CD4-positive, alpha-beta T cell treated with Interferon gamma for 1 hour (primary cell): ENCODE data around the gene CST1.
"Not testable (repeated sequence)": the region's sequence is repeated elsewhere in the genome, so short reads cannot be mapped to it uniquely, and the experiment has no call there.

Experiments
- DNase-seq: peaks from one replicate; pipeline ENCODE4 v3.0.0-alpha.2; 2020

CST1 gene

GRCh38 chr20:23754731-23755130, 4.0 kb upstream of the CST1 start:
- DNase-seq, result no peak

- no peak for DNase-seq
Measured at GRCh38 chr20:23753589-23753988, 2.9 kb upstream of the CST1 start.

GRCh38 chr20:23753194-23753548, 2.4 kb upstream of the CST1 start:
- no peak for DNase-seq

DNA sequence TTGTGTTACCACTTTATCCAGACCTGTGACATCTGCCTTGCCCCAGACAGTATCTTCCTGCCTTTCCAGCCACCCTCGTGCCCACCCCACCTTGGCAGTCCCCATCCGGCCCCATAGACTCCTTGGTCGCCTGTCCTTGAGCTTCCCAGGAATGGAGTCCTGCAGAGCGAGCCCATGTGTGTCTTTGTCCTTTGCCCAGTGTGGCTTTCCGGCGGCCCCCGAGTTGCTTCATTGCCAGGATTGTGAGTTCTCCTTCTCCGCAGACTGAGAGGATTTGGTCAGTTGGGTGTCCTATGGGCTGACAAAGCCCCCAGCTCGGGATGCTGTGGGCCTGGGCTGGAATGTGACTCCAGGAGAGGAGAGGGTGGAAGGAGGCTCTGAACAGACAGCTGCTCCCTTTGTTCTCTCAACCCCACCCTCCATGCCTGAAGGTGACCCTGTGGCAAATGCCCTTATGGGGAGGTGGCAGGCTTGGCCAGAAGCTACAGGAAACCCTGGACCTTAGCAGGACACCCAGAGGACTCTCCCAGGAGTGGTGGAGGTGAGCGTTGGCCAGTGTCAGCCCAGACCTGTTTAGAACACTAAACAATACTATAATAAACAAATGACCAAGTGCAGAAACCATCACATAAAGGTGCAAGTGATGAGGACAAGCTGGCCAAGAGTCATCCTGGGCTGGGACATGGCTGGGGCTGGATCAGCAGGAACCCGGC, 1.9 kb upstream of the CST1 start:
- no peak for DNase-seq

DNA sequence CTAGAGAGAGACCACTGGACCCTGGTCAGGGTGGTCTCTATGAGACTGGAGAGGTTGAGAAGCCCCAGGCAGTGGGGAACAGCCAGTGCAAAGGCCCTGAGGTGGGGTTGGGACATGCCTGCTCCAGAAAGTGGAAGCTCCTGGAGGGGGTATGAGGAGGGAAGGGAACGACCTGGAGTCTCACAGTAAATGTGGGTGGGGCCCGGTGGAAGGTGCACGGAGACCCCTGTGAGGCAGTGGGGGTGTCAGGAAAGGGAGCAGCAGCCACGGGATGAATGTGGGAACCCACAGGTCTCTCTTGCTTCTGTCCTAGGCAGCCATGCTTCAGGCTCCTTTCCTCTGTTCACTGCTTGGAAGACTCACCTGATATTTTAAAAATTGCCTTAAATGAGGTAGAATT, 1.3 kb upstream of the CST1 start:
- no peak for DNase-seq

- no peak for DNase-seq
Measured at GRCh38 chr20:23749746-23750145, 989 bp downstream of the CST1 start.

- DNase-seq, result not testable (repeated sequence)
Measured at GRCh38 chr20:23748975-23749374, 1.8 kb downstream of the CST1 start.

- DNase-seq, result not testable (repeated sequence)
Measured at GRCh38 chr20:23747551-23747950, 3.2 kb downstream of the CST1 start.

GRCh38 chr20:23747092-23747491, 3.6 kb downstream of the CST1 start:
- not testable (repeated sequence) for DNase-seq

DNA sequence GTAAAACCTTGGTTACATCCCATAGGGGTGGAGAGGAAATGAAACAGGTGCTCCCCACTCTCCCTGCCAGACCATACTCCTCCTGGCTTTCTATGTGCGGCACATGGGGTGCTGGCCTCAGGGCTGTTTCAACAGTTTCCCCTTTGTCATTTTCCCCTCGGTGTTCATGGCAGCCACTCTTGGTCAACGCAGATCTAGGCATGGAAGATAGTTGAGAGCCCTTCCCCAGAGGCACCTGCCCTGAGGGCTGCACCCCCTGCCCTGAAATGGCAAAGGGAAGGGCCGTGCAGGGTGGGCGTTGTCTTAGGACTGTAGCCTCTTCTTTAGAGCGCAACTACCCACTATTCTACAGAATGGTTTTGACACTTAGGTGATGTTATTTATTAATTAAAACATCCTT, 4.4 kb downstream of the CST1 start:
- DNase-seq, result no peak

DNA sequence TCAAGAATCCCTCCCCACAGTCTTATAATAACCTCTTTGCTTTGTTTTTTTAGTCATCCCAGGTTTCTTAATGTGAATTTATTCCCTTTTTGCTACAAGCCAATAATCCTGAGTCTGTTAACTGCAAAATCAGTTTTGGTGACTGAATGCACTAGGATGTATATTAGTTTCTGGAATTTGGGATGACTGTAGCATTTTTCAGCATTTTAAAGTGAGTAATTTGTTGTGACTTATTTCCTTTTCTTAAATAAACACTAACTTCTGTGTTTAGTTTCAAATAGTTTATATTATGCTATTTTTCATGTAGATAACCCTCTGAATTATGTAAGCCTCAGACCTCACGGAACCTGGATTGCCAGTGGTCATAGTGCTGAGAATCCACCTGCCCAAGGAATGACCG, 5.5 kb downstream of the CST1 start:
- DNase-seq, result no peak

GRCh38 chr20:23744817-23745216, 5.9 kb downstream of the CST1 start:
- no peak for DNase-seq

DNA sequence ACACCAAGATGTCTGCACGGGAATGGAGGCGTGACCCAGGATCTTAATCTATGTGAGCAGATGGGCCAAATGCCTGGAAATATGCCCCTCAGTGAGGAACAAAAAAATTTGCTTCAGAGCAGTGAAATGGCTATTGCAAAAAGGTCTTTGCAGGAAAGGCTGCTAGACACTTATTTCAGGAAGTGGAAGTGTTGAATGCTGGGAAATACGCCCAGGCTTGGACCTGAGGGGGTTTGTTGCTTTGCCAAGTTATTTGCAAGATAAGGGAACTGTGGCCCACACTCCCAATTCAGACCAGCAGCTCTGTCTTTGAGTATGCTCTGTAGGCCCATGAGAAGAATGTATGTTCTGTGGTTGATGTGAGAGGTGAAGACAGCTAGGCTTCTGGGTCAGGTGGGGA, 15.3 kb downstream of the CST1 start:
- not testable (repeated sequence) for DNase-seq

- not testable (repeated sequence) for DNase-seq
Measured at GRCh38 chr20:23734949-23735348, 15.8 kb downstream of the CST1 start.

GRCh38 chr20:23734440-23734839, 16.3 kb downstream of the CST1 start:
- DNase-seq, result not testable (repeated sequence)

DNA sequence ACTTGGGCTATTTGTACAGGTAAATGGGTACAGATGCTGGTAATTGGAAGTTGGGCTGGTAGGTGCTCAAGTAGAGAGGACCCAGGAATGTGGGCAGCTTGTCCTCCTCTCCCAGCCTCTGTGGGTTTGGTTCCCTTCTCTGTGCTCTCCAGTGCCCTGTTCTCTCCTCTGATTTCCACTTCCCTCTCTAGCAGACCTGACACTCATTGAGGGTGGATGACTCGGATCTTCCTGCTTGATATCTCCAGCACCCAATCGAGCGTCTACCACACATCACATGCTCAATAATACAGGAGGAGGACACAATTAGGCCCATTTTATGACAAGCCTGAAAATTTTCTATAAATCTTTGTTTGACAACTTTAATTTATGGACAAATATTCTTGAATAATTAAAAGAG, 23.7 kb downstream of the CST1 start:
- DNase-seq, result no peak

DNA sequence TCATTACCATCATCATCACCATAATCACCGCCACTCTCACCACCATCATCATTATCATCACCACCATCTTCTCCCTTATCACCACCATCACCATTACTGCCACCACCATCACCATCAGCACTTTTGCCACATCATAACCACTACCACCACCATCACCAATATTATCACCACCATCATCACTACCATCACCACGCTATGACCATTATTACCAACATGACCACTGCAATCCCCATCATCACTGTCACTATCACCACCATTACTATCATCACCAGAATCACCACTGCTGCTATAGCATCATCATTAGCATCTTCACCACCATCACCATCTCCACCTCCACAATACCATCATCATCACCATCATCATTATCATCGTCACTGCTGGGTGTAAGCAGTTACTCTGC, 25.6 kb downstream of the CST1 start:
- no peak for DNase-seq

GRCh38 chr20:23723659-23724307, 27.0 kb downstream of the CST1 start:
- DNase-seq, result not testable (repeated sequence)

DNA sequence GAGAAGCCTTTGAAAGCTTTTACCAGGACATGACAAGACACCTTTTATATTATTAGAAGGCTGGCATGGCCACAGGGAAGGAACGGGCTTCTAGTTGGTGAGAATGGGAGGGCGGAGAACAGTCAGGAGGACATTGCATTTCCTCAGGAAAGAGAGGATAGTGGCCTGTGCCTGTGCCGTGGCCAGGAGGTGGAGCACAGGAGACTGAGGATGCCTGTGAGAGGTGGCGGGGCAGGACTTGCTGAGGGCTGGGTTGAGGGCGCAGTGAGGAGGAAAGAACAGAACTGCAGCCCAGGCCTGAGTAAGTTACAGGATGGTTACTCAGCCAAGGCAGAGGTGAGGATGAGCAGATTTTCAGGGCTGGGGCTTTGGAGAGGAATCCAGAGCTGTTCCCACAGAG, 27.9 kb downstream of the CST1 start:
- not testable (repeated sequence) for DNase-seq

DNA sequence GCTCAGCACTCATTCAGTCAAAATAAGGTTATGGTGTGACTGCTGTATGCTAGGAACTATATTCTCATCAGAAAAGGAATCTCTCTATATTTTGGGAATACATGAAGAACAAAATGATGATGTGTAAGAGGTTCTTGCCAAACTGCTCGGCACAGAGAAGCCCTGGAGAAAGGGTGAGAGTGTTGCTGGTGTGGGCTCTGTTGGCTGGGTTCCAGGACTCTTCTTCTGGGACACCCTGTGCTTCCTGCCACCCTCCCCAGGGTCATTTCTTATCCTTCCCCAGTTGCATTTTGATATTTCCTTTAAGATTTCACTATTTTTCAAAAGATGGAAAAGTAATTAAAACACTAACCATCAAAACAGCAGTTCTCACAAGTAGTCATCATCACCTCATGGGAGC, 28.8 kb downstream of the CST1 start:
- no peak for DNase-seq

- DNase-seq, result not testable (repeated sequence)
Measured at GRCh38 chr20:23719351-23719750, 31.4 kb downstream of the CST1 start.

GRCh38 chr20:23711778-23712177, 39.0 kb downstream of the CST1 start:
- DNase-seq, result not testable (repeated sequence)

DNA sequence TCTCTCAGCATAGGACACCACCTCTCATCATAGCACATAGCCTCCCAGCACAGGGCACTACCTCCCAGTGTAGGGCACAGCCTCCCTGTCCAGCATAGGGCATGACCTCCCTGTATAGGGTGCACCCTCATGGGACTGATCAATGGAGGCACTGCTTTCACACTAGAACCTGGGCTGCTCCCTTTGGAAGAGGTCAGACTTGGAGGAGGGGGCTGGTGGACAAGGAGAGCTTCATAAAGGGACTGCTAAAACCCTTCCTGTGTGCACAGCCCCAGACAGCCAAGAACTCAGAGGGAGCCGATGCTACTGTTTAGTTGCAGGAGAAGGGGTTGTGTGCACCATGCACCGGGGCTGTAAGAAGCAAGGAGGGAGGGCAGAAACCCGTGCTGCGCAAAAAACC, 40.0 kb downstream of the CST1 start:
- no peak for DNase-seq

- no peak for DNase-seq
Measured at GRCh38 chr20:23705895-23706294, 44.8 kb downstream of the CST1 start.

GRCh38 chr20:23702021-23702420, 48.7 kb downstream of the CST1 start:
- no peak for DNase-seq
